IMR-90 (cell line): ENCODE data around the gene SDC3. TPM values are rescaled to one million over a fixed set of nuclear protein-coding genes. Genes with fewer than 3 reads are reported as not detected.

Experiments
- ATAC-seq: fragments of 200-7000 bp; cut with Tn5 transposase; 2 replicates; pipeline ENCODE4 v1.9.1; 2020; ENCODE audit warnings: low read depth, mild to moderate bottlenecking, moderate library complexity
- BruUV-seq: library from RNA; stranded (reverse); fragments of 400-500 nt; replicated peaks from 2 replicates; lab custom pipeline; 2021; lab: Mats Ljungman, UMichigan
- CTCF ChIA-PET: fragments of 300-600 bp; formaldehyde crosslinking; extraction: SDS; loops from one replicate; lab custom pipeline; 2021; ENCODE audit warnings: antibody characterized with exemption; lab: Yijun Ruan, JAX
- POLR2A ChIA-PET: fragments of 300-600 bp; sonication (Branson Sonifier 250); formaldehyde crosslinking; loops from one replicate; lab custom pipeline; 2022; ENCODE audit warnings: antibody characterized with exemption; ENCODE audit not compliant: unreplicated experiment; lab: Charles Lee
- DNase-seq: peaks from one replicate; pipeline ENCODE4 v3.0.0; 2013
- H2AFZ ChIP-seq: replicated peaks from 2 replicates; pipeline ENCODE3; 2013; ENCODE audit warnings: low read length, mild to moderate bottlenecking; ENCODE audit not compliant: poor library complexity
- H2AK5ac ChIP-seq: 2 replicates; pipeline ENCODE4 v1.6.1; 2013; ENCODE audit warnings: low read depth, low read length, inconsistent platforms
- H2AK9ac ChIP-seq: replicated peaks from 2 replicates; pipeline ENCODE3; 2013; ENCODE audit warnings: mild to moderate bottlenecking, low read depth, low read length, moderate library complexity; ENCODE audit not compliant: poor library complexity
- H2BK120ac ChIP-seq: 2 replicates; pipeline ENCODE4 v1.6.1; 2013; ENCODE audit warnings: low read depth, low read length, inconsistent platforms
- H2BK15ac ChIP-seq: 3 replicates; pipeline ENCODE4 v1.6.1; 2013; ENCODE audit warnings: low read depth, low read length, inconsistent platforms
- H2BK20ac ChIP-seq: 2 replicates; pipeline ENCODE4 v1.6.1; 2013; ENCODE audit warnings: low read depth, mild to moderate bottlenecking, inconsistent platforms, low read length, moderate library complexity
- H2BK5ac ChIP-seq: 2 replicates; pipeline ENCODE4 v1.6.1; 2013; ENCODE audit warnings: mild to moderate bottlenecking, low read depth, low read length, inconsistent platforms; ENCODE audit not compliant: poor library complexity, severe bottlenecking
- H3K14ac ChIP-seq: replicated peaks from 2 replicates; pipeline ENCODE4 v1.6.1; 2013; ENCODE audit warnings: low read depth, low read length, inconsistent platforms
- H3K18ac ChIP-seq: 2 replicates; pipeline ENCODE4 v1.6.1; 2013; ENCODE audit warnings: low read depth, low read length, control low read depth
- H3K23ac ChIP-seq: 2 replicates; pipeline ENCODE4 v1.6.1; 2013; ENCODE audit warnings: low read depth, low read length, inconsistent platforms
- H3K27ac ChIP-seq: 2 replicates; pipeline ENCODE4 v1.5.1; 2013; ENCODE audit warnings: mild to moderate bottlenecking, control low read depth, low read length; ENCODE audit not compliant: insufficient read depth
- H3K27me3 ChIP-seq: 2 replicates; pipeline ENCODE4 v1.6.1; 2013; ENCODE audit warnings: low read length; ENCODE audit not compliant: control insufficient read depth, insufficient read depth
- H3K36me3 ChIP-seq: 2 replicates; pipeline ENCODE4 v1.6.1; 2013; ENCODE audit warnings: low read length, mixed read lengths; ENCODE audit not compliant: control insufficient read depth, insufficient read depth
- H3K4ac ChIP-seq: 2 replicates; pipeline ENCODE4 v1.6.1; 2013; ENCODE audit warnings: low read depth, low read length, inconsistent platforms
- H3K4me1 ChIP-seq: 2 replicates; pipeline ENCODE4 v1.6.1; 2013; ENCODE audit warnings: low read length, mixed read lengths; ENCODE audit not compliant: control insufficient read depth, insufficient read depth
- H3K4me2 ChIP-seq: 2 replicates; pipeline ENCODE4 v1.6.1; 2013; ENCODE audit warnings: low read depth, mild to moderate bottlenecking, control low read depth, low read length, moderate library complexity
- H3K4me3 ChIP-seq: 2 replicates; pipeline ENCODE4 v1.5.1; 2013; ENCODE audit warnings: low read depth, mild to moderate bottlenecking, control low read depth, low read length, moderate library complexity; ENCODE audit not compliant: insufficient read depth
- H3K56ac ChIP-seq: 2 replicates; pipeline ENCODE4 v1.6.1; 2013; ENCODE audit warnings: low read length, inconsistent platforms; ENCODE audit not compliant: insufficient read depth; ENCODE audit errors: extremely low read depth
- H3K79me1 ChIP-seq, 2 experiments: 2 replicates each; pipeline ENCODE4 v1.6.1; 2013; ENCODE audit warnings: low read length in 2 of 2, inconsistent platforms in 1 of 2, low read depth in 1 of 2
- H3K9ac ChIP-seq: 2 replicates; pipeline ENCODE4 v1.6.1; 2013; ENCODE audit warnings: low read depth, low read length, control low read depth
- H3K9me1 ChIP-seq: 2 replicates; pipeline ENCODE4 v1.6.1; 2013; ENCODE audit warnings: low read length, inconsistent platforms; ENCODE audit not compliant: insufficient read depth
- H3K9me3 ChIP-seq: 2 replicates; pipeline ENCODE4 v1.6.1; 2013; ENCODE audit warnings: low read length; ENCODE audit not compliant: control insufficient read depth, insufficient read depth
- H4K20me1 ChIP-seq: 2 replicates; pipeline ENCODE4 v1.6.1; 2013; ENCODE audit warnings: low read length, inconsistent platforms; ENCODE audit not compliant: insufficient read depth
- H4K5ac ChIP-seq: 2 replicates; pipeline ENCODE4 v1.6.1; 2013; ENCODE audit warnings: mild to moderate bottlenecking, low read depth, low read length, control low read depth
- H4K8ac ChIP-seq, 2 experiments: 2 replicates each; pipeline ENCODE4 v1.6.1; 2013; ENCODE audit warnings: low read depth in 2 of 2, low read length in 2 of 2, control low read depth in 1 of 2, inconsistent platforms in 1 of 2
- H4K91ac ChIP-seq: 2 replicates; pipeline ENCODE4 v1.6.1; 2013; ENCODE audit warnings: low read depth, low read length, inconsistent platforms; ENCODE audit not compliant: insufficient read depth
- BHLHE40 ChIP-seq: fragments of 150-350 bp; IDR thresholded peaks from 2 replicates; pipeline ENCODE4 v1.6.1; 2016; ENCODE audit warnings: mild to moderate bottlenecking, low read depth, low read length
- CHD1 ChIP-seq: IDR thresholded peaks from 2 replicates; pipeline ENCODE4 v1.6.1; 2012; ENCODE audit warnings: low read depth, low read length, improper control_type of control experiment
- FOS ChIP-seq: fragments of 150-350 bp; IDR thresholded peaks from 2 replicates; pipeline ENCODE4 v1.6.1; 2016; ENCODE audit warnings: low read depth, low read length
- MAFK ChIP-seq: IDR thresholded peaks from 2 replicates; pipeline ENCODE4 v1.6.1; 2012; ENCODE audit warnings: low read depth, low read length, improper control_type of control experiment
- MAZ ChIP-seq: IDR thresholded peaks from 2 replicates; pipeline ENCODE4 v1.6.1; 2012; ENCODE audit warnings: low read depth, mild to moderate bottlenecking, low read length, improper control_type of control experiment, moderate library complexity, borderline replicate concordance
- MXI1 ChIP-seq: IDR thresholded peaks from 2 replicates; pipeline ENCODE4 v1.6.1; 2012; ENCODE audit warnings: low read depth, mild to moderate bottlenecking, low read length, moderate library complexity, borderline replicate concordance
- NFE2L2 ChIP-seq: fragments of 150-350 bp; IDR thresholded peaks from 2 replicates; pipeline ENCODE4 v1.6.1; 2016; ENCODE audit warnings: low read depth, mild to moderate bottlenecking, low read length
- POLR2A ChIP-seq: IDR thresholded peaks from 2 replicates; pipeline ENCODE4 v1.6.1; 2012; ENCODE audit warnings: mild to moderate bottlenecking, low read depth, low read length
- RAD21 ChIP-seq: IDR thresholded peaks from 2 replicates; pipeline ENCODE4 v1.6.1; 2012; ENCODE audit warnings: low read length, improper control_type of control experiment
- RCOR1 ChIP-seq: IDR thresholded peaks from 2 replicates; pipeline ENCODE4 v1.6.1; 2012; ENCODE audit warnings: mild to moderate bottlenecking, low read length, improper control_type of control experiment; ENCODE audit not compliant: insufficient replicate concordance
- RFX5 ChIP-seq: IDR thresholded peaks from 2 replicates; pipeline ENCODE4 v1.8.0; 2012; ENCODE audit warnings: low read depth, mild to moderate bottlenecking, low read length, moderate library complexity
- SMC3 ChIP-seq: fragments of 150-350 bp; IDR thresholded peaks from 2 replicates; pipeline ENCODE4 v1.6.1; 2016; ENCODE audit warnings: low read depth, mild to moderate bottlenecking, antibody characterized with exemption, low read length, moderate library complexity
- WGBS, 2 experiments: methylation state at CpG; one replicate each; pipeline versions ENCODE4 v1.1.5 to v1.1.7; 2013; ENCODE audit warnings: missing lambda C conversion rate in 2 of 2; ENCODE audit not compliant: insufficient read length in 1 of 2; ENCODE audit errors: extremely low coverage in 2 of 2; 5-methylcytosine and 5-hydroxymethylcytosine counted together
- dilution Hi-C: fragments of 300-500 bp; cut with HindIII; formaldehyde crosslinking; loops from one replicate; pipeline ENCODE4 v1.14.3; 2018; ENCODE audit warnings: low sequenced_read_pairs; ENCODE audit not compliant: unreplicated experiment
- in situ Hi-C: fragments of 300-500 bp; cut with MboI; formaldehyde crosslinking; loops from 3 replicates; pipeline ENCODE4 v1.14.3; 2019; ENCODE audit warnings: low sequenced_read_pairs, inconsistent platforms, mixed read lengths
- intact Hi-C: fragments of 100-400 bp; cut with micrococcal nuclease; formaldehyde crosslinking; loops from 2 replicates; pipeline ENCODE4 v1.10.0; 2022
- polyA plus RNA-seq, 3 experiments: library from polyadenylated mRNA; depleted of rRNA; stranded (reverse); fragments of >200 nt; gene quantifications; 2 replicates each; pipeline ENCODE4 v1.2.3, GENCODE V29; 2012; ENCODE audit warnings: low replicate concordance in 1 of 3
- total RNA-seq: library from RNA; depleted of rRNA; stranded (reverse); fragments of >200 nt; gene quantifications from 2 replicates; pipeline ENCODE4 v1.2.3, GENCODE V29; 2012

The SDC3 gene
- total and polyA plus RNA-seq, 2 of the 4 experiments (the other 2 are of a cell fraction) = 13.1 to 71.5 TPM

- no peak for ATAC-seq
- no peak overlapping the region for H3K27ac ChIP-seq
- H2AFZ ChIP-seq = no peak overlapping the region
- no peaks in the 10 kb centered on the region for H4K20me1 ChIP-seq
- no peaks in the 10 kb centered on the region for H3K79me1 ChIP-seq
- dilution Hi-C loops = loop anchor here (25.0 kb wide), 1 partner anchor 104 kb away; no protein-coding TSS in a partner anchor
- H4K5ac ChIP-seq = no peak overlapping the region
- intact Hi-C loops = no loop called here
- no peak overlapping the region for H3K56ac ChIP-seq
- H4K8ac ChIP-seq = no peak overlapping the region
- H3K14ac ChIP-seq = no peak overlapping the region
- no peak overlapping the region for H3K4me2 ChIP-seq
- no peak for DNase-seq
- TF ChIP-seq MAZ (no peak), MAFK (no peak), FOS (no peak), RAD21 (no peak), RFX5 (no peak), RCOR1 (no peak), CHD1 (no peak), BHLHE40 (no peak), POLR2A (no peak), SMC3 (no peak), NFE2L2 (no peak), MXI1 (no peak)
- peaks cover 2% of the 10 kb centered on the region; the same call in 1 of the 2 replicates for H3K9me1 ChIP-seq
- no peak overlapping the region for H2BK15ac ChIP-seq
- BruUV-seq = no TSS peak
- 0 out of 2 replicates have a peak, but pooled peaks cover 1% of the 10 kb centered on the region for H3K4me1 ChIP-seq
- H2BK120ac ChIP-seq = no peak overlapping the region
- H3K18ac ChIP-seq = no peak overlapping the region
- no peak overlapping the region for H2BK20ac ChIP-seq
- no peaks in the 10 kb centered on the region for H3K9me3 ChIP-seq
- ChIA-PET POLR2A (no interaction called here), CTCF (interaction anchor here (0.9 kb wide), 1 partner anchor 115 kb away, joined by 3 read pairs; no protein-coding TSS in a partner anchor)
- H3K23ac ChIP-seq = no peak overlapping the region
- no CpG with 5 or more reads among the region's 12 CpGs for WGBS, 2 experiments
- no peak overlapping the region for H2AK5ac ChIP-seq
- no peak overlapping the region for H2AK9ac ChIP-seq
- H3K27me3 ChIP-seq = no peaks in the 10 kb centered on the region
- H3K9ac ChIP-seq = no peak overlapping the region
- H3K4ac ChIP-seq = no peak overlapping the region
- H3K4me3 ChIP-seq = no peak overlapping the region
- H4K91ac ChIP-seq = no peak overlapping the region
- H3K36me3 ChIP-seq = no peaks in the 10 kb centered on the region
- no peak overlapping the region for H2BK5ac ChIP-seq
- in situ Hi-C loops = no loop called here
Measured at GRCh38 chr1:30916296-30916695, 7.7 kb upstream of the SDC3 start.
